ENCODE results near the gene IFNL2. TPM values are rescaled to one million over a fixed set of nuclear protein-coding genes. Genes with fewer than 3 reads are reported as not detected.

Gene IFNL2
- total and polyA plus RNA-seq, 11 donors = not detected

- no peak for TF ChIP-seq CTCF (IDR thresholded peaks at IDR 0.05)
- TF ChIP-seq POLR2A (IDR thresholded peaks at IDR 0.05) = no peak
- H3K4me3 ChIP-seq = no peak overlapping the region
- H3K27ac ChIP-seq = no peak overlapping the region
- peaks cover 0 to 43% (median 2%) of the 10 kb centered on the region in 9 donors for H3K27me3 ChIP-seq
- H3K9me3 ChIP-seq = peaks cover 0 to 8% (median 0%) of the 10 kb centered on the region in 12 donors
- peaks cover 0 to 3% (median 0%) of the 10 kb centered on the region in 12 donors for H3K4me1 ChIP-seq
- WGBS, 4 donors = 82 to 88% (median 85%) methylated on average over 5 of the region's 5 CpGs
- ATAC-seq (no peak), DNase-seq (no peak)
- no peaks in the 10 kb centered on the region for H3K36me3 ChIP-seq
- intact Hi-C loops (cut with DNase I) = no loop called here
Measured at GRCh38 chr19:39232708-39233107, 35.5 kb upstream of the IFNL2 start.

GRCh38 chr19:39236527-39236926, 31.7 kb upstream of the IFNL2 start:
- Histone ChIP-seq H3K4me3 (no peak overlapping the region), H3K9me3 (no peaks in the 10 kb centered on the region), H3K27ac (no peak overlapping the region), H3K36me3 (no peaks in the 10 kb centered on the region), H3K27me3 (peaks cover 0 to 58% (median 4%) of the 10 kb centered on the region in 9 donors), H3K4me1 (peaks cover 0 to 6% (median 0%) of the 10 kb centered on the region in 12 donors)
- intact Hi-C loops (cut with DNase I) = no loop called here
- TF ChIP-seq POLR2A (IDR thresholded peaks at IDR 0.05) = no peak
- ATAC-seq (peak in 1 of 4 donors; percentile 24), DNase-seq (no peak)
- 57 to 66% (median 61%) methylated on average over 12 of the region's 12 CpGs for WGBS, 4 donors

GRCh38 chr19:39237200-39238184, 30.7 kb upstream of the IFNL2 start:
- no peak overlapping the region for H3K4me3 ChIP-seq
- H3K4me1 ChIP-seq = peaks cover 0 to 6% (median 0%) of the 10 kb centered on the region in 12 donors
- no peaks in the 10 kb centered on the region for H3K36me3 ChIP-seq
- H3K27me3 ChIP-seq = peaks cover 0 to 56% (median 4%) of the 10 kb centered on the region in 9 donors
- intact Hi-C loops (cut with DNase I) = no loop called here
- no peak for TF ChIP-seq POLR2A (IDR thresholded peaks at IDR 0.05)
- TF ChIP-seq CTCF (IDR thresholded peaks at IDR 0.05) = no peak
- H3K27ac ChIP-seq = no peak overlapping the region
- ATAC-seq (peak in 1 of 4 donors; percentile 59), DNase-seq (no peak)
- 37 to 47% (median 44%) methylated on average over 18 to 22 of the region's 22 CpGs for WGBS, 4 donors
- H3K9me3 ChIP-seq = no peaks in the 10 kb centered on the region

GRCh38 chr19:39238209-39238608, 30.0 kb upstream of the IFNL2 start:
- DNase-seq (no peak), ATAC-seq (no peak)
- intact Hi-C loops (cut with DNase I) = no loop called here
- H3K27ac ChIP-seq = no peak overlapping the region
- peaks cover 0 to 55% (median 4%) of the 10 kb centered on the region in 9 donors for H3K27me3 ChIP-seq
- no peaks in the 10 kb centered on the region for H3K36me3 ChIP-seq
- WGBS, 4 donors = 77 to 86% (median 83%) methylated on average over 6 of the region's 6 CpGs
- H3K9me3 ChIP-seq = no peaks in the 10 kb centered on the region
- TF ChIP-seq POLR2A (IDR thresholded peaks at IDR 0.05) (no peak), CTCF (IDR thresholded peaks at IDR 0.05) (no peak)
- peaks cover 0 to 6% (median 0%) of the 10 kb centered on the region in 12 donors for H3K4me1 ChIP-seq
- H3K4me3 ChIP-seq = no peak overlapping the region

Data from heart left ventricle (tissue), 16 donors.